ENCODE results near the gene ADAP1. TPM values are rescaled to one million over a fixed set of nuclear protein-coding genes. Genes with fewer than 3 reads are reported as not detected.

ADAP1 gene
- total RNA-seq, 4 donors from 2014 or later: 41.9 to 94.2 (median 78.3) TPM

- DNase-seq (ENCODE audit: extremely low spot score): no peak
- Histone ChIP-seq H3K9me3 (no peaks in the 10 kb centered on the region), H3K4me3 (no peak overlapping the region), H3K4me1 (peaks cover 7 to 28% (median 22%) of the 10 kb centered on the region in 4 donors), H3K27me3 (no peaks in the 10 kb centered on the region), H3K36me3 (peaks cover 0 to 47% (median 19%) of the 10 kb centered on the region in 4 donors), H3K27ac (replicated peaks in 1 of 4) (no peak overlapping the region)
- 89% methylated on average over 21 of the region's 22 CpGs for WGBS
- no peak for TF ChIP-seq CTCF (IDR thresholded peaks at IDR 0.05)
- no peak for TF ChIP-seq POLR2AphosphoS5 (IDR thresholded peaks at IDR 0.05)
- no peak for TF ChIP-seq POLR2A (IDR thresholded peaks at IDR 0.05; ENCODE audit: low read depth)
- TF ChIP-seq EP300 (IDR thresholded peaks at IDR 0.05): no peak
- intact Hi-C loops (cut with DNase I): no loop called here
Measured at GRCh38 chr7:902996-903395, 51.5 kb downstream of the ADAP1 start.

- 30% methylated on average over 19 of the region's 24 CpGs for WGBS
- Histone ChIP-seq H3K36me3 (peaks cover 7 to 53% (median 28%) of the 10 kb centered on the region in 4 donors), H3K4me3 (no peak overlapping the region), H3K27ac (replicated peaks in 1 of 4) (peak overlapping the region; percentile 26 to 49 (median 38)), H3K9me3 (no peaks in the 10 kb centered on the region), H3K4me1 (peaks cover 7 to 36% (median 31%) of the 10 kb centered on the region in 4 donors), H3K27me3 (no peaks in the 10 kb centered on the region)
- intact Hi-C loops (cut with DNase I): no loop called here
- TF ChIP-seq EP300 (IDR thresholded peaks at IDR 0.05) (no peak), CTCF (IDR thresholded peaks at IDR 0.05) (no peak), POLR2A (IDR thresholded peaks at IDR 0.05; ENCODE audit: low read depth) (no peak), POLR2AphosphoS5 (IDR thresholded peaks at IDR 0.05) (no peak)
- DNase-seq (ENCODE audit: extremely low spot score): peak; percentile 95
Measured at GRCh38 chr7:901388-902154, 52.9 kb downstream of the ADAP1 start.

- intact Hi-C loops (cut with DNase I): no loop called here
- no peak for DNase-seq (ENCODE audit: extremely low spot score)
- Histone ChIP-seq H3K4me3 (no peak overlapping the region), H3K27ac (replicated peaks in 1 of 4) (peak overlapping the region; percentile 26 to 49 (median 38)), H3K36me3 (peaks cover 12 to 58% (median 34%) of the 10 kb centered on the region in 4 donors), H3K4me1 (peaks cover 7 to 36% (median 31%) of the 10 kb centered on the region in 4 donors), H3K9me3 (no peaks in the 10 kb centered on the region), H3K27me3 (no peaks in the 10 kb centered on the region)
- 71% methylated on average over 8 of the region's 8 CpGs for WGBS
- TF ChIP-seq POLR2AphosphoS5 (IDR thresholded peaks at IDR 0.05) (no peak), CTCF (IDR thresholded peaks at IDR 0.05) (no peak), POLR2A (IDR thresholded peaks at IDR 0.05; ENCODE audit: low read depth) (no peak)
Measured at GRCh38 chr7:901041-901387, 53.5 kb downstream of the ADAP1 start.

GRCh38 chr7:900331-901040 lies 54.0 kb downstream of the ADAP1 start:
- intact Hi-C loops (cut with DNase I): no loop called here
- 82% methylated on average over 9 of the region's 26 CpGs for WGBS
- Histone ChIP-seq H3K36me3 (peaks cover 17 to 64% (median 39%) of the 10 kb centered on the region in 4 donors), H3K4me3 (no peak overlapping the region), H3K9me3 (no peaks in the 10 kb centered on the region), H3K4me1 (peaks cover 7 to 36% (median 31%) of the 10 kb centered on the region in 4 donors), H3K27me3 (no peaks in the 10 kb centered on the region), H3K27ac (replicated peaks in 1 of 4) (peak overlapping the region; percentile 26 to 49 (median 38))
- no peak for DNase-seq (ENCODE audit: extremely low spot score)
- TF ChIP-seq POLR2AphosphoS5 (IDR thresholded peaks at IDR 0.05) (no peak), POLR2A (IDR thresholded peaks at IDR 0.05; ENCODE audit: low read depth) (no peak), CTCF (IDR thresholded peaks at IDR 0.05) (no peak), EP300 (IDR thresholded peaks at IDR 0.05) (no peak)
